ENCODE results near the gene NRXN3.

Gene NRXN3

GRCh38 chr14:79332504-79333197 lies 1162.5 kb downstream of the NRXN3 start:
- no peak for DNase-seq

- no peak for DNase-seq
Observed at GRCh38 chr14:79333198-79333546, 1163.0 kb downstream of the NRXN3 start.

GRCh38 chr14:79334272-79334671 lies 1164.1 kb downstream of the NRXN3 start:
- no peak for DNase-seq

GRCh38 chr14:79337761-79338160 lies 1167.6 kb downstream of the NRXN3 start:
- DNase-seq: no peak

- no peak for DNase-seq
Observed at GRCh38 chr14:79342942-79343341, 1172.8 kb downstream of the NRXN3 start.

- DNase-seq: no peak
Observed at GRCh38 chr14:79351011-79351410, 1180.8 kb downstream of the NRXN3 start.

- DNase-seq: no peak
Observed at GRCh38 chr14:79352076-79352630, 1182.0 kb downstream of the NRXN3 start.

- no peak for DNase-seq
Observed at GRCh38 chr14:79354336-79354735, 1184.2 kb downstream of the NRXN3 start.

- no peak for DNase-seq
Observed at GRCh38 chr14:79356040-79356439, 1185.9 kb downstream of the NRXN3 start.

GRCh38 chr14:79357307-79357706 lies 1187.1 kb downstream of the NRXN3 start:
- DNase-seq: no peak

- DNase-seq: no peak
Observed at GRCh38 chr14:79363291-79363690, 1193.1 kb downstream of the NRXN3 start.

GRCh38 chr14:79369359-79370332 lies 1199.5 kb downstream of the NRXN3 start:
- no peak for DNase-seq

GRCh38 chr14:79370969-79371368 lies 1200.8 kb downstream of the NRXN3 start:
- DNase-seq: no peak

- no peak for DNase-seq
Observed at GRCh38 chr14:79373451-79373850, 1203.3 kb downstream of the NRXN3 start.

- DNase-seq: no peak
Observed at GRCh38 chr14:79375356-79375755, 1205.2 kb downstream of the NRXN3 start.

- no peak for DNase-seq
Observed at GRCh38 chr14:79376557-79376956, 1206.4 kb downstream of the NRXN3 start.

- DNase-seq: no peak
Observed at GRCh38 chr14:79378020-79378419, 1207.8 kb downstream of the NRXN3 start.

GRCh38 chr14:79379266-79379665 lies 1209.1 kb downstream of the NRXN3 start:
- DNase-seq: no peak

GRCh38 chr14:79383031-79383430 lies 1212.9 kb downstream of the NRXN3 start:
- no peak for DNase-seq

GRCh38 chr14:79383475-79383874 lies 1213.3 kb downstream of the NRXN3 start:
- DNase-seq: no peak

GRCh38 chr14:79395061-79395460 lies 1224.9 kb downstream of the NRXN3 start:
- DNase-seq: no peak

- no peak for DNase-seq
Observed at GRCh38 chr14:79404874-79405511, 1234.8 kb downstream of the NRXN3 start.

- no peak for DNase-seq
Observed at GRCh38 chr14:79405512-79405910, 1235.3 kb downstream of the NRXN3 start.

Data from stimulated activated CD8-positive, alpha-beta memory T cell treated with anti-CD3 and anti-CD28 coated beads, Interleukin-4, amount 100 ng/mL, for 48 hours (primary cell).